ENCODE measurements around the gene ARF1. TPM values are rescaled to one million over a fixed set of nuclear protein-coding genes. Genes with fewer than 3 reads are reported as not detected.

Gene ARF1
- total and polyA plus RNA-seq, 2 of the 8 experiments (the other 6 are each of a cell fraction or from before 2014, with no cell fraction given) = 265 to 471 TPM

GRCh38 chr1:228123505-228123904, 41.0 kb downstream of the ARF1 start (continued):
- no peak for TF ChIP-seq GTF2F1 (IDR thresholded peaks at IDR 0.05; ENCODE audit: borderline replicate concordance, low read depth, low read length)
